ENCODE measurements around the gene CIRBP. TPM values are rescaled to one million over a fixed set of nuclear protein-coding genes. Genes with fewer than 3 reads are reported as not detected.
A peak's percentile ranks its signal among the peaks of the same experiment; 100 is the strongest.

CIRBP gene
- total RNA-seq, 1 experiment from 2014 or later, result 318 TPM

GRCh38 chr19:1235625-1236538 lies 33.2 kb upstream of the CIRBP start:
- Histone ChIP-seq H3K4me3 (no peak overlapping the region), H3K4me1 (replicated peaks) (peaks cover 37% of the 10 kb centered on the region), H3K9me3 (replicated peaks) (no peaks in the 10 kb centered on the region), H3K36me3 (peaks cover 10% of the 10 kb centered on the region), H3K27me3 (replicated peaks) (peaks cover 5% of the 10 kb centered on the region), H3K27ac (no peak overlapping the region)
- peak; percentile 55 to 81 for DNase-seq (ENCODE audit: low read depth in 1 of 2, low spot score in 2 of 2)

GRCh38 chr19:1236576-1236975 lies 32.6 kb upstream of the CIRBP start:
- no peak for DNase-seq (ENCODE audit: low read depth in 1 of 2, low spot score in 2 of 2)
- Histone ChIP-seq H3K4me1 (replicated peaks) (peaks cover 44% of the 10 kb centered on the region), H3K4me3 (peak overlapping the region; percentile 51), H3K27ac (no peak overlapping the region), H3K9me3 (replicated peaks) (no peaks in the 10 kb centered on the region), H3K27me3 (replicated peaks) (peaks cover 5% of the 10 kb centered on the region), H3K36me3 (peaks cover 10% of the 10 kb centered on the region)

- Histone ChIP-seq H3K27ac (no peak overlapping the region), H3K36me3 (peaks cover 14% of the 10 kb centered on the region), H3K4me3 (peak overlapping the region; percentile 51), H3K4me1 (replicated peaks) (peaks cover 50% of the 10 kb centered on the region), H3K9me3 (replicated peaks) (no peaks in the 10 kb centered on the region), H3K27me3 (replicated peaks) (peaks cover 5% of the 10 kb centered on the region)
- DNase-seq (ENCODE audit: low read depth in 1 of 2, low spot score in 2 of 2), result no peak
These were observed 32.0 kb upstream of the CIRBP start for GRCh38 chr19:1237027-1237659.

GRCh38 chr19:1237754-1238368 lies 31.3 kb upstream of the CIRBP start, which contains the start of gene CBARP:
TSS of gene CBARP (minus strand) at chr19:1238005. CDS start at chr19:1236100, 1,905 bp downstream.
- DNase-seq (ENCODE audit: low read depth in 1 of 2, low spot score in 2 of 2), result no peak

GRCh38 chr19:1238369-1239303 lies 30.5 kb upstream of the CIRBP start:
- no peak overlapping the region for H3K27ac ChIP-seq
- H3K36me3 ChIP-seq, result peaks cover 21% of the 10 kb centered on the region
- H3K4me1 ChIP-seq (replicated peaks), result peaks cover 59% of the 10 kb centered on the region
- H3K9me3 ChIP-seq (replicated peaks), result no peaks in the 10 kb centered on the region
- peaks cover 5% of the 10 kb centered on the region for H3K27me3 ChIP-seq (replicated peaks)
- no peak for DNase-seq (ENCODE audit: low read depth in 1 of 2, low spot score in 2 of 2)
- H3K4me3 ChIP-seq, result peak overlapping the region; percentile 51

More at GRCh38 chr19:1237754-1238368, 31.3 kb upstream of the CIRBP start, which contains the start of gene CBARP:
- Histone ChIP-seq H3K4me3 (peak within 1 kb of the TSS; percentile 51), H3K27me3 (replicated peaks) (peaks cover 5% of the 10 kb centered on the region), H3K27ac (no peak within 1 kb of the TSS), H3K4me1 (replicated peaks) (peaks cover 56% of the 10 kb centered on the region), H3K9me3 (replicated peaks) (no peaks in the 10 kb centered on the region), H3K36me3 (peaks cover 14% of the 10 kb centered on the region)

- H3K27me3 ChIP-seq (replicated peaks), result peaks cover 5% of the 10 kb centered on the region
- no peak overlapping the region for H3K4me3 ChIP-seq
- H3K27ac ChIP-seq, result no peak overlapping the region
- DNase-seq (ENCODE audit: low read depth in 1 of 2, low spot score in 2 of 2), result no peak
- peaks cover 65% of the 10 kb centered on the region for H3K4me1 ChIP-seq (replicated peaks)
- H3K36me3 ChIP-seq, result peaks cover 27% of the 10 kb centered on the region
- H3K9me3 ChIP-seq (replicated peaks), result no peaks in the 10 kb centered on the region
These were observed 29.7 kb upstream of the CIRBP start for GRCh38 chr19:1239420-1239795.

GRCh38 chr19:1239796-1240737 lies 29.1 kb upstream of the CIRBP start:
- DNase-seq (ENCODE audit: low read depth in 1 of 2, low spot score in 2 of 2), result peak; percentile 83 to 90
- Histone ChIP-seq H3K4me3 (peak overlapping the region; percentile 25), H3K27me3 (replicated peaks) (peaks cover 5% of the 10 kb centered on the region), H3K36me3 (peaks cover 30% of the 10 kb centered on the region), H3K27ac (no peak overlapping the region), H3K9me3 (replicated peaks) (no peaks in the 10 kb centered on the region), H3K4me1 (replicated peaks) (peaks cover 72% of the 10 kb centered on the region)

GRCh38 chr19:1240925-1241324 lies 28.2 kb upstream of the CIRBP start:
- H3K9me3 ChIP-seq (replicated peaks), result no peaks in the 10 kb centered on the region
- no peak for DNase-seq (ENCODE audit: low read depth in 1 of 2, low spot score in 2 of 2)
- peaks cover 72% of the 10 kb centered on the region for H3K4me1 ChIP-seq (replicated peaks)
- peak overlapping the region; percentile 90 for H3K4me3 ChIP-seq
- peaks cover 25% of the 10 kb centered on the region for H3K36me3 ChIP-seq
- peaks cover 5% of the 10 kb centered on the region for H3K27me3 ChIP-seq (replicated peaks)
- no peak overlapping the region for H3K27ac ChIP-seq

- DNase-seq (ENCODE audit: low read depth in 1 of 2, low spot score in 2 of 2), result peak; percentile 87 to 96
- peaks cover 25% of the 10 kb centered on the region for H3K36me3 ChIP-seq
- H3K27ac ChIP-seq, result peak within 1 kb of the TSS; percentile 29; the same call in 1 of the 2 replicates
- H3K9me3 ChIP-seq (replicated peaks), result no peaks in the 10 kb centered on the region
- H3K27me3 ChIP-seq (replicated peaks), result peaks cover 5% of the 10 kb centered on the region
- H3K4me3 ChIP-seq, result peak within 1 kb of the TSS; percentile 90
- H3K4me1 ChIP-seq (replicated peaks), result peaks cover 66% of the 10 kb centered on the region
These were observed 27.6 kb upstream of the CIRBP start, which contains the start of gene ATP5F1D for GRCh38 chr19:1241417-1242095. TSS of gene ATP5F1D (plus strand) at chr19:1241751. CDS start at chr19:1241851, 100 bp downstream.

- no peaks in the 10 kb centered on the region for H3K9me3 ChIP-seq (replicated peaks)
- H3K4me3 ChIP-seq, result no peak overlapping the region
- no peak overlapping the region for H3K27ac ChIP-seq
- peaks cover 67% of the 10 kb centered on the region for H3K4me1 ChIP-seq (replicated peaks)
- H3K36me3 ChIP-seq, result peaks cover 28% of the 10 kb centered on the region
- no peaks in the 10 kb centered on the region for H3K27me3 ChIP-seq (replicated peaks)
- DNase-seq (ENCODE audit: low read depth in 1 of 2, low spot score in 2 of 2), result peak; percentile 73 to 86
These were observed 25.1 kb upstream of the CIRBP start for GRCh38 chr19:1243768-1244692.
